NB4 (cell line): ENCODE measurements around the gene ANXA9.

Source experiments
- DNase-seq: peaks from one replicate; pipeline ENCODE4 v3.0.0; 2010; ENCODE audit warnings: low read depth
- H3K4me3 ChIP-seq: one replicate; pipeline ENCODE4 v1.5.1; 2011; ENCODE audit warnings: mild to moderate bottlenecking, low read depth, low read length, moderate library complexity
- MYC ChIP-seq: IDR thresholded peaks from 2 replicates; pipeline ENCODE4 v1.6.1; 2011; ENCODE audit warnings: low read depth, low read length
- POLR2A ChIP-seq: IDR thresholded peaks from 2 replicates; pipeline ENCODE4 v1.6.1; 2011; ENCODE audit warnings: mild to moderate bottlenecking; ENCODE audit not compliant: insufficient read length; ENCODE audit errors: extremely low read depth
- TF ChIP-seq, protein P1 (sequence below): IDR thresholded peaks from one replicate; pipeline ENCODE4 v1.5.1; 2012; ENCODE audit warnings: low read depth, low read length
- TF ChIP-seq, protein P2 (sequence below): IDR thresholded peaks from 2 replicates; pipeline ENCODE4 v1.6.1; 2011; ENCODE audit warnings: low read depth, low read length

Gene ANXA9

DNA sequence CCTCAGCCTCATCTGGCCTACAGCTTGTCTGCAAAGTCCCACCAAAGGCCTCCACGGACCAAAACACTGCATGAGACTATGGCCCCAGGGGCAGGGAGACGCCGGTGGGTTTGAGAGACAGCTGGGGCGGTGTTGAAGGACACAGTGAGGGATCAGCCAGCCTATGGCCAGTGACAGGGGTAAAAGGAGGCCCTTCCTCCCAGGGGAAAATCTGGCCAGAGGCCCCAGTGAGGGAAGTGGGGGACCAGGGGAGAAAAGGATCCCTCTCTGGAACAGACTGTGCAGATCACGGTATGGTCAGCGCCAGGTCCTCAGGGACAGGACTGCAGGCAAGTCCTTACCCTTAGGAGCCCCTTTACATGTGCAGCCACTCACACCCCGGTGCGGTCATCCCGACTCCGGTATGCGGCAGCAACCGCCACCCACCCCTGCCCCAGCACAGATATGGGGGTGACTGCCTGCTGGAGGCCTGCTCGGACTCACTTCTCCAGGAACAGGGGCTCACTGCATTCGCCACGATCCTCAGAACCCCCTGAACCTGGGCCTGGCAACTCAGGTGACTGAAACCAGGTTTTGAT, 8.7 kb upstream of the ANXA9 start:
- H3K4me3 ChIP-seq, result peak overlapping the region; percentile 93
- peak; percentile 50 for DNase-seq
- TF ChIP-seq, protein P1, sequence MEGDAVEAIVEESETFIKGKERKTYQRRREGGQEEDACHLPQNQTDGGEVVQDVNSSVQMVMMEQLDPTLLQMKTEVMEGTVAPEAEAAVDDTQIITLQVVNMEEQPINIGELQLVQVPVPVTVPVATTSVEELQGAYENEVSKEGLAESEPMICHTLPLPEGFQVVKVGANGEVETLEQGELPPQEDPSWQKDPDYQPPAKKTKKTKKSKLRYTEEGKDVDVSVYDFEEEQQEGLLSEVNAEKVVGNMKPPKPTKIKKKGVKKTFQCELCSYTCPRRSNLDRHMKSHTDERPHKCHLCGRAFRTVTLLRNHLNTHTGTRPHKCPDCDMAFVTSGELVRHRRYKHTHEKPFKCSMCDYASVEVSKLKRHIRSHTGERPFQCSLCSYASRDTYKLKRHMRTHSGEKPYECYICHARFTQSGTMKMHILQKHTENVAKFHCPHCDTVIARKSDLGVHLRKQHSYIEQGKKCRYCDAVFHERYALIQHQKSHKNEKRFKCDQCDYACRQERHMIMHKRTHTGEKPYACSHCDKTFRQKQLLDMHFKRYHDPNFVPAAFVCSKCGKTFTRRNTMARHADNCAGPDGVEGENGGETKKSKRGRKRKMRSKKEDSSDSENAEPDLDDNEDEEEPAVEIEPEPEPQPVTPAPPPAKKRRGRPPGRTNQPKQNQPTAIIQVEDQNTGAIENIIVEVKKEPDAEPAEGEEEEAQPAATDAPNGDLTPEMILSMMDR, result no peak
- 0 out of 2 replicates have a peak, but pooled peaks have one; percentile 8 for TF ChIP-seq MYC

DNA sequence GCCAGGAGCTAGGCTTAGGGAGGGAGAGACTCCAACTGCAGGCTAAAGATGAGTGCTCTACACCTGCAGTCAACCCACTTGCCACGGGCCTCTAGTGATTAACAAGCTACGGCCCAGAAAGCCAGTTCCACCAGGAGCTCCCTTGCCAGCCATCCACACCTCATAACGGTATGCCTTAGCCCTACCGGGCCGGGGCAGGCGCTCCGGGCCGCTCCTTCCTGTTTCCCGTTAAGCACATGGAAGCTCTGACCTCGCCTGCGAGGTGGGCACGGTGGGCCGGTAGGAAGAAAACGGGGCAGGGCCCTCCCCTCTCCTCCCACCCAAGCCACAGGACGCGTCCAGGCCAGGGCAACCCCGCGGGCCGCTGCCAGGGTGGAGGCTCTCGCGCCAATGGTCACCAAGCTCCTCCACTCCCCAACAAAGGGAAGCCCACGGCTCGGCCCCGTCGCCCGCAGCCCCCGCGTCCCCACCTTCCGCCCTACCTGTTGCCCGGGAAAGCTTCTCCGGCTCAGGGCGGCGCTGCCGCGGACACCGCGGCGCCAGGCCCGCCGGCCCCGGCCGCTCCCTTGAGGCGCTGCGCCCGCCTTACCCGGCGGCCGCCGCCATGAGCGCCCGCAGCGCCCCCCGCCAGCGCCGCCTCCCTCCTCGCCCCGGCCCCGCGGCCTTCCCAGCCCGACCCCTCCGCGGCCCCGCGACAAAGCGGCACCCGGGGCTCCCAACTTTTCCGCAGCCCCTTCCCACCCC, 8.1 kb upstream of the ANXA9 start:
- H3K4me3 ChIP-seq, result peak overlapping the region; percentile 93
- DNase-seq, result peak; percentile 69
- TF ChIP-seq MYC (peak; percentile 94), POLR2A (no peak)
- TF ChIP-seq, protein P2, sequence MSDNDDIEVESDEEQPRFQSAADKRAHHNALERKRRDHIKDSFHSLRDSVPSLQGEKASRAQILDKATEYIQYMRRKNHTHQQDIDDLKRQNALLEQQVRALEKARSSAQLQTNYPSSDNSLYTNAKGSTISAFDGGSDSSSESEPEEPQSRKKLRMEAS, result peak; percentile 82
- TF ChIP-seq, protein P1, result no peak

DNA sequence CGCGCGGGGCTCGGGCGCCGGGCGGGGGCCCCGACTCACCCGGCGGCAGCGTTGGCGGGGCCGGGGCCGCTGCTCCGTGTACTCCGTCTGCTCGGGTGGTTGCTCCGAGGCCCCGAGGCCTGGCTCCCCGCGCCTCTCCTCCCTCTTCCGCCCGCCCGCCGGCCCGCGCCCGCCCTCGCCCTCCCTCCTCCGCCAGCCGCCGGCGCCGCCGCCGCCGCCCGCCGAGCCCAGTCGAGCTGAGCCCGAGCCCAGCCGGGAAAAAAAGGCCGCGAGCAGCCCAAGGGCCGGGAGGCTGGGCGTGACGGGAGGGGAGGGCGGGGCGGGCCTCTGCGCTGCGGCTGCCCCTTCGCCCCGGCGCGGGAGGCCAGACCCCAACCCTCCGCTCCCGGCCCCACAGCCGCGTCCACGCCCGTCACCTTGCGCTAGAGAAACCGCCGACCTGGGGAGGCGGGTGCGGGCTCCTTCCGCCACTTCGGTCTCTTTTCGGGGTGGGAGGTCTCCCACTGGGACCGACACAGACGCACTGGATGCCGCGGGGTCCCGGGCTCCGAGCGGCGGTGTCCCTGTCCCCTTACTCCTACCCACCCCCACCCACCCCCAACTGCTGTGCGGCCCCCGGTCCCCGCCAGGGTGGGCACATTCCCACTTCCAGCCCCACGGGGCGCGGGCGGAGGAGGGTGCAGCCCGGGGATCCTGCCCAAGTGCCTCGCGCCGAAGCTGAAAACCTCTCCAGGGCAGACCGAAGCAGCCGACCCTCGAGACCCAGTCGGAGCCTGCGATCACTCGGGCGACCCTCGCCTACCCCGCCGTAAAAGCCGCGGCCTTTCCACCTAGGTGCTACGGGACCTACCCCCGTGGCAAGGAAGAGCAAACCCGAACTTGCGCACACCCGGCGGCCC, 7.3 kb upstream of the ANXA9 start, which contains the start of gene CERS2:
Gene CERS2 (minus strand): TSS at position 256 of the 899 bp plus-strand sequence. CDS start 5,745 bp downstream, outside the sequence.
- peak; percentile 40 for TF ChIP-seq POLR2A
- TF ChIP-seq, protein P1, result no peak
- DNase-seq, result peak; percentile 85
- H3K4me3 ChIP-seq, result peak within 1 kb of the TSS; percentile 93

DNA sequence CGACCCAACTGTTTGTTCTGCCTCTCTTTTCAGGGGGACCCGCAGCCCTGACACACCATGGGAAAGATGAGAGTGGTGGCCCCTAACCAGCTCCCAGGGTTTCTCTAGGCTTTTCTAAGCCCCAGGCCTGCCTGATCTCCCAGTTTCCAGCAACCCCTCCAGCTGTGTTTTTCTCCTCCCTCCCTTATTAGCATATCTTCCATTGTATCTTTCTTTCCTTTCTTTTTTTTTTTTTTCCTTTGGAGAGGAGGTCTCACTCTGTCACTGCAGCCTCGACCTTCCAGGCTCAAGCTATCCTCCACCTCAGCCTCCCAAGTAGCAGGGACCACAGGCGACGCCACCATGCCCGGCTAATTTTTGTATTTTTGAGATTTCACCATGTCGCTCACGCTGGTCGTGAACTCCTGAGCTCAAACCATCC, 5.7 kb upstream of the ANXA9 start:
- no peak for DNase-seq
- peak overlapping the region; percentile 50 for H3K4me3 ChIP-seq
- TF ChIP-seq, protein P2, result no peak
- TF ChIP-seq, protein P1, result no peak
- TF ChIP-seq MYC (no peak), POLR2A (no peak)

DNA sequence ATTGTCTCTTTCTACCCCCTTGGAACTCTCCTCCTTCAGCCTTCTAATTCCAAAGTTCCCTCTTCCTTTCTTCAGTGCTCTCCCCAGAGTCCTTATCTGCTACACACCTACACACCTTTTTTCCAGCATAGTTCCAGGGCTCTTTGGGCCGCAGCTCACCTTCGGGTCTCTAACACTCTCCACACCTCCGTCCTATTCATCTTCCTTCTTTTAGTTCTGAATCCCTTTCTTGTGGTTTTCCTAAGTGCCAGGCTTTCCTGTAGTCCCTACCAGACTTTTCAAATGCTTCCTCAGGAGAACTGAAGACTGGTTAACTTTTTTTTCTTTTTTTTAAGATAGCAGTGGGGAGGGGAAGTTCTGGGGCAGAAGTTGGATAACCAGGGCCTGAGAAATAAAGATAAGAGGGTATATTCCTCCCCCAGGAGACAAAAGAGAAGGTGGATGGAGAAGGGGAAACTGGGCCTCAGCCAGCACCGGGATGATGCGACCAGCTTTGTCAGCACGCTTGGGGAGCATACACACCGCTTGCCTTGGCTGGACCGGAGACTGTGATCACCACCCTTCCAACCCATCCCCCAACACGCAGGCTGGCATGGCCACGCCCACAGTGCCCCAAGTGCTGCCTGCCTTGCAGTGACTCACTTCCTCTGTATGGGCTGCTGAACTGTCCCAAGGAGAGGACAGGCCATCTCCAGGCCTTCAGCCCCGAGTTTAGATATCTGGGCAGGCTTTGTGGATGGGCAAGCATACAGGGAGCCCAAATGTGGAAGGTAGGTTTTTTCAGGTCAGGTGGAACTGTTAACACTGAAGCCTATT, 5.0 kb upstream of the ANXA9 start:
- peak; percentile 96 for DNase-seq
- peak; percentile 71 for TF ChIP-seq POLR2A
- TF ChIP-seq, protein P1, result no peak
- TF ChIP-seq, protein P2, result 0 out of 2 replicates have a peak, but pooled peaks have one; percentile 34
- TF ChIP-seq MYC, result peak; percentile 64; the same call in 1 of the 2 replicates
- H3K4me3 ChIP-seq, result peak overlapping the region; percentile 50
